Progenitor cell of endocrine pancreas (in vitro differentiated cells): ENCODE data around the gene PAX7. TPM values are rescaled to one million over a fixed set of nuclear protein-coding genes. Genes with fewer than 3 reads are reported as not detected.

Experiments used
- DNase-seq: peaks from one replicate; pipeline ENCODE4 v3.0.0; 2021; ENCODE audit warnings: low spot score; ENCODE audit not compliant: unreplicated experiment
- H3K27ac Mint-ChIP-seq: 2 replicates; pipeline ENCODE4 v1.8.0; 2021; ENCODE audit warnings: mild to moderate bottlenecking, moderate library complexity, mixed read lengths
- H3K27me3 Mint-ChIP-seq: 2 replicates; pipeline ENCODE4 v1.8.0; 2021; ENCODE audit warnings: mixed read lengths
- H3K36me3 Mint-ChIP-seq: 2 replicates; pipeline ENCODE4 v1.8.0; 2022; ENCODE audit warnings: mixed read lengths; ENCODE audit not compliant: insufficient read depth
- H3K4me1 Mint-ChIP-seq: 2 replicates; pipeline ENCODE4 v1.8.0; 2021; ENCODE audit warnings: low read depth, mixed read lengths
- H3K4me3 Mint-ChIP-seq: 2 replicates; pipeline ENCODE4 v1.8.0; 2021; ENCODE audit warnings: low read depth, mild to moderate bottlenecking, moderate library complexity, mixed read lengths
- H3K9me3 Mint-ChIP-seq: 2 replicates; pipeline ENCODE4 v1.8.0; 2021; ENCODE audit warnings: low read depth, mixed read lengths
- CTCF ChIP-seq: fragments of 200-600 bp; sonication (generic); IDR thresholded peaks from one replicate; pipeline ENCODE4 v1.5.0; 2021; ENCODE audit warnings: antibody characterized with exemption, mild to moderate bottlenecking; ENCODE audit not compliant: unreplicated experiment
- total RNA-seq: library from RNA; stranded (reverse); gene quantifications from 2 replicates; pipeline ENCODE4 v1.2.1, GENCODE V29; 2021

The PAX7 gene
- total RNA-seq, 1 donor from 2014 or later: not detected

- Mint-ChIP-seq H3K27me3 (peaks cover 81% of the 10 kb centered on the region), H3K27ac (no peak overlapping the region), H3K9me3 (no peaks in the 10 kb centered on the region), H3K4me3 (no peak overlapping the region), H3K36me3 (no peaks in the 10 kb centered on the region), H3K4me1 (peaks cover 3% of the 10 kb centered on the region)
- TF ChIP-seq CTCF: no peak
- no peak for DNase-seq
These were observed 81.0 kb downstream of the PAX7 start for GRCh38 chr1:18711536-18712251.

GRCh38 chr1:18712252-18712600, 81.6 kb downstream of the PAX7 start:
- peaks cover 79% of the 10 kb centered on the region for H3K27me3 Mint-ChIP-seq
- no peak for TF ChIP-seq CTCF
- no peaks in the 10 kb centered on the region for H3K9me3 Mint-ChIP-seq
- no peak overlapping the region for H3K27ac Mint-ChIP-seq
- no peaks in the 10 kb centered on the region for H3K36me3 Mint-ChIP-seq
- H3K4me3 Mint-ChIP-seq: no peak overlapping the region
- H3K4me1 Mint-ChIP-seq: peaks cover 3% of the 10 kb centered on the region
- no peak for DNase-seq

- peaks cover 3% of the 10 kb centered on the region for H3K4me1 Mint-ChIP-seq
- H3K9me3 Mint-ChIP-seq: no peaks in the 10 kb centered on the region
- DNase-seq: no peak
- TF ChIP-seq CTCF: no peak
- H3K27ac Mint-ChIP-seq: no peak overlapping the region
- H3K4me3 Mint-ChIP-seq: no peak overlapping the region
- peaks cover 87% of the 10 kb centered on the region for H3K27me3 Mint-ChIP-seq
- no peaks in the 10 kb centered on the region for H3K36me3 Mint-ChIP-seq
These were observed 83.9 kb downstream of the PAX7 start for GRCh38 chr1:18714404-18715175.

- TF ChIP-seq CTCF: no peak
- no peak for DNase-seq
- Mint-ChIP-seq H3K27me3 (peaks cover 87% of the 10 kb centered on the region), H3K27ac (no peak overlapping the region), H3K4me3 (peak overlapping the region; percentile 45), H3K9me3 (no peaks in the 10 kb centered on the region), H3K4me1 (peaks cover 3% of the 10 kb centered on the region), H3K36me3 (no peaks in the 10 kb centered on the region)
These were observed 85.6 kb downstream of the PAX7 start for GRCh38 chr1:18716112-18716784.

GRCh38 chr1:18716785-18717678, 86.4 kb downstream of the PAX7 start:
- Mint-ChIP-seq H3K27ac (no peak overlapping the region), H3K4me3 (peak overlapping the region; percentile 45), H3K27me3 (peaks cover 88% of the 10 kb centered on the region), H3K9me3 (no peaks in the 10 kb centered on the region), H3K36me3 (no peaks in the 10 kb centered on the region), H3K4me1 (peaks cover 3% of the 10 kb centered on the region)
- no peak for TF ChIP-seq CTCF
- DNase-seq: no peak
